Stimulated activated CD8-positive, alpha-beta memory T cell treated with anti-CD3 and anti-CD28 coated beads, Interleukin-15, amount 100 ng/mL, for 48 hours (primary cell): Measurements from ENCODE around the gene VAMP1.
"Not testable (repeated sequence)": the region's sequence is repeated elsewhere in the genome, so short reads cannot be mapped to it uniquely, and the experiment has no call there.

ENCODE experiments used
- DNase-seq, 2 donors: peaks; one replicate each; pipeline ENCODE4 v3.0.0-alpha.2; 2020; ENCODE audit warnings: low read depth in 2 of 2

VAMP1 gene, protein sequence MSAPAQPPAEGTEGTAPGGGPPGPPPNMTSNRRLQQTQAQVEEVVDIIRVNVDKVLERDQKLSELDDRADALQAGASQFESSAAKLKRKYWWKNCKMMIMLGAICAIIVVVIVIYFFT

GRCh38 chr12:6470375-6471163 is at the start of gene VAMP1:
TSS of gene VAMP1 (minus strand) at chr12:6470677. CDS start at chr12:6470531, 146 bp downstream.
- DNase-seq: peak; percentile 97

- DNase-seq: no peak
Observed at GRCh38 chr12:6520186-6520585, 49.7 kb upstream of the VAMP1 start.

DNA sequence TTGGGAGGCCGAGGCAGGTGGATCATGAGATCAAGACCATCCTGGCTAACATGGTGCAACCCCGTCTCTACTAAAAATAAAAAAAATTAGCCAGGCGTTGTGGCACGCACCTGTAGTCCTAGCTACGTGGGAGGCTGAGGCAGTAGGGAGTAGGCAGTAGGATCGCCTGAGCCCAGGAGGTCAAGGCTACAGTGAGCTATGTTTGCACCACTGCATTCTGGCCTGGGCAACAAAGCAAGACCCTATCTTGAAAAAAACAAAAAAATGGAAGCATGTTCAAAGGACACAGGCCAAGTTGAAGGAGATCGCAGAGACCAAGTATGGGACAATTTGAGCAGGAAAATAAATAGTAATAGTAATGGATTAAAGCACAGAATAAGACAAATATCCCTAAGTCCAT is 37.6 kb upstream of the VAMP1 start:
- DNase-seq: no peak

GRCh38 chr12:6507102-6507998 is 36.9 kb upstream of the VAMP1 start:
- no peak for DNase-seq

DNA sequence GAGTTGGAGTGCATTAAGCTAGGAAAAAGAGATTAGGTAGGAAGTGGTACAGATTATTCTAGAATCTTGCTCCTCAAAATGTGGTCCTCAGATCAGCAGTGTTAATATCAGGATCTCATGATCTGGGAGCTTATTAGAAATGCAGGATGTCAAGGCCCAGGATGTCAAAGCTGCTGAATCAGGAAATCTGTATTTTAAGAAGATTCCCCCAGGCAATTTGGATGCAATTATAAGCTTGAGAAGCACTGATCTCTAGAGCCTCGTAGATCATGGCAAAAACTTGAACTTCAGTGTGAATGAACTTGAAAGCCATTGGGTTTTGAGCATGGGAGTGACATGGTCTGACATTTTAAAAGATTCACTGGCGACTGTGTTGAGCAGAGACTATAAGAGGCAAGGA is 30.0 kb upstream of the VAMP1 start:
- DNase-seq: no peak

GRCh38 chr12:6497291-6497690 is 26.8 kb upstream of the VAMP1 start:
- DNase-seq: not testable (repeated sequence)

DNA sequence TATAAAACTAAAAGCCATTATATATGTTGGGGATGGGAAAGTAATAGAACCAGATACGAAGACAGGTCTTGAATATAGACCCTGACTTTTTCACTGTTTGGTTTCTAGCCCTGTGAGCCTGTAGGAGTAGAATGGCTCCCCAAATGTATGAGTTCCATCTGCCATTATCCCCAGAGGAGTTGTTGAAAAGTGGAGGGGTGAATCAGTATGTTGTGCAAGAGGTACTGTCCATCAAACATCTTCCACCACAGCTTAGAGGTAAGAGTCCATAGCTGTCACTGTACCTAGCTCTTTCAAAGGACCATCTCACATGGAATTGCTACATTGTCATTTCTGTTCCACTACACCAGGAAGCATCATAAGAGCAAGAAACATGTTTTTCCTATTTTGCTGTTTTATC is 24.5 kb upstream of the VAMP1 start:
- no peak for DNase-seq

DNA sequence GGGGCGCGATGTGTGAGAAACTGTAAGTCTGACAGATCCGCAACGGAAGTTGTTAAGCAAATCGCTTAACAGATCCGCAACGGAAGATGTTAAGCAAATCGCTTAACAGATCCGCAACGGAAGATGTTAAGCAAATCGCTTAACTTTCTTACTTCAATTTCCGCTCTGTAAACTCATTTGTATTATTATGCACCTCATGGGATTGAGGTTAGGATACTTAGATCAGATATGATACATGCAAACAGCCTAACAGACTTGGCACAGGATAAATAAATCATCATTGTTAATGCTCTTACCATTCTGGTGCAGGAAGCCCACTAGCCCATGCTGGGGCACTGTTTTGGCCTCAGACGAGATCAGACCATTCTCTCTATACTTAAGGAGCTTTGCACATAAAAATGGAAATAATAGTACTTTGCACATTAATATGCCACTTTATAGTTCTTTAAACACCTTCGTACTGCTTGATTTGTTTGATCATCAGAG is 23.8 kb upstream of the VAMP1 start:
- DNase-seq: no peak

DNA sequence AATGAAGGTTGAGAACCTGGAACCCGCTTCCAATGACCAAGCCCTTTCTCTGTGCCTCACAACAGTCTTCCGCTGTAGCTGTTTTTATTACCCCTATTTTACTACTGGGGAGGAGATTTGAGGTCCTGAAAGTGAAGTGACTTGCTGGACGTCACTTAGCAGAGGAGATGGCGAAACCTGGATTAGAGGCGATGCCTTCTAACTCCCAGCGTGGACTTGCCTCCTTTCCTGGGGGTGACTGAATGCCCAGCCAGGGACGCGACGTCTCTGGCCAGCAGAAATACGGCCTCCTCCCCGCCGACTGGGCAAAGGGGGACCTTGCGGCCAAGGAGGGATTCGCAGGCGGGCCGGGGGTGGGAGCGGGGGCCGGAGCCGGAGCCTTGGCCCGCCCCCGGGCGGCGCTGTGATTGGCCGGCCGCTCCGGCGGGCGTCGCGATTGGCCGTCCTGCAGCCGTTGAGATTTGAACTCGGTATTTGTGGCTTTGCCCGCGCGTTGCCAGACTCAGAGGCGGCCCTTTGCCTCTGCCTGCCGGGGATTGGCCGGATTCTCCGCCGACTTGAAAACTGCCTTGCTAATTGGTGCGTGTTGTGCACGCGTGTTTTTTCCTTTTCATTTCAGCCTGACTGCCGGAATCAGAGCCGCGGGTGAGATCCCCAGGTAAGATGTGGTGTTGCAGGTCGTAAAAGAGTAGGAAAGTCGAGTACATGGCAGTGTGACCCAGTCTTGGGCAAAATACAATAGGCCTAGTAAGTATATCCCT is 23.2 kb upstream of the VAMP1 start, which contains the start of gene NCAPD2:
Gene NCAPD2 (plus strand): TSS at position 606 of the 761 bp plus-strand sequence. CDS start 997 bp downstream, outside the sequence.
- peak; percentile 93 to 95 for DNase-seq

DNA sequence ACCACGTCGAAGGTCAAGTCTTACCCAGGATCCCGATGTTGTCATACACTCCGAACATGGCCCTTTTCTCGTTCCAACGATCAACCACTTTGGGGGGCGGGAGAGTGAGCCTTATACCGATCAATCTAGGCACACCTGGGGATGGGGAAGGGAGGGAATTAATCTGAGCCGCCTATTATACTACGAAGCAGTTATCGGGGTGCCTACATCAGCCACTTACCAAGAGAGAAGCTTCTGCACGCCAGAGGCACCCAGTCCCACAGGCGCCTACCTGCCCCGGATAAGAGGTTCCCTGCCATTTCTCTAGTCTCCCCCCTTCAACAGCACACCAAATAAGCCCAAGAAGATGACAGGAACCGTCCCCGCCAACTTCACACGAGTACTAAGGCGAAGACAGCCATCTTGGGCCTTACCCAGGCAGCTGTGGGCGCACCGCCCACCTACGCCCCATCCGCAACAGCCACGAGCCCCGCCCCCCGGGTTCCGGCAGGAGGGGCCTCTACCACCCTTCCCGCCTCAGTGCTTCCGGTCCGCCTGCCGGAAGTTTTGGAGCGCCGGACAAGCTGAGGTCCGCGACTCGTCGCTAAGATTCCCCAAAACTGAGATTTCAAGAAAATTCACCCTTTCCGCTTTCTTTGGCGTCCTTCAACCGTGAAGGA is 22.5 kb upstream of the VAMP1 start, which contains the start of gene MRPL51:
Gene MRPL51 (minus strand): TSS at position 425 of the 659 bp plus-strand sequence. CDS start 126 bp downstream, at position 299.
- peak; percentile 97 to 98 for DNase-seq

- DNase-seq: not testable (repeated sequence)
Observed at GRCh38 chr12:6490673-6491072, 20.2 kb upstream of the VAMP1 start.

DNA sequence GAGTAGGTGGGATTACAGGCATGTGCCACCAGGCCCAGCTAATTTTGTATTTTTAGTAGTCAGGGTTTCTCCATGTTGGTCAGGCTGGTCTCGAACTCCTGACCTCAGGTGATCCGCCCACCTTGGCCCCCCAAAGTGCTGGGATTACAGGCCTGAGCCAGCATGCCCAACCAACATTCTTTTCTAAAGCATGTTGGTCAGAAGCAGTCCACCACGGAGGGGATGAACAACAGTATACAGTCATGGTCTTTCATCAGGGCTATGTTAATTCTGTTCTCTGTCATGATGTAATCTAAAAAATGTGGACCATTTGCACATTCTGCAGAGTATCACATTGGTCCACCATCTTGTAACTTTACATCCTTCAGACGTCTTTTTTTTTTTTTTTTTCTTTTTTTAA is 19.0 kb upstream of the VAMP1 start:
- DNase-seq: no peak

DNA sequence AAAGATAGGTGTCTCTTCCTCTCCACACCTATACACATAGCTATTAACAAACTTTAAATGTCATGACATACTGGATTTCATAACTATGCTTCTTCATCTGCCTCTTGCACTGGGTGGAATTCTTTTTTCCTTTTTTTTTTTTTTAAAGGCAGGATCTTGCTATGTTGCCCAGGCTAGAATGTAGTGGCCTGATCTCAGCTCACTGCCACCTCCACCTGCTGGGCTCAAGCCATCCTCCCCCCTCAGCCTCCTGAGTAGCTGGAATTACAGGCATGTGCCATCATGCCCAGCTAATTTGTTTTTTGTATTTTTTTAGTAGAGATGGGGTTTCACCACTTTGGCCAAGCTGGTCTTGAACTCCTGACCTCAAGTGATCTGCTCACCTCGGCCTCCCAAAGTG is 17.8 kb upstream of the VAMP1 start:
- DNase-seq: no peak

- no peak for DNase-seq
Observed at GRCh38 chr12:6478416-6478815, 7.9 kb upstream of the VAMP1 start.

GRCh38 chr12:6477601-6478377 is 7.3 kb upstream of the VAMP1 start:
- DNase-seq: not testable (repeated sequence)

GRCh38 chr12:6476489-6476888 is 6.0 kb upstream of the VAMP1 start:
- DNase-seq: no peak

- not testable (repeated sequence) for DNase-seq
Observed at GRCh38 chr12:6475233-6475975, 4.9 kb upstream of the VAMP1 start.

DNA sequence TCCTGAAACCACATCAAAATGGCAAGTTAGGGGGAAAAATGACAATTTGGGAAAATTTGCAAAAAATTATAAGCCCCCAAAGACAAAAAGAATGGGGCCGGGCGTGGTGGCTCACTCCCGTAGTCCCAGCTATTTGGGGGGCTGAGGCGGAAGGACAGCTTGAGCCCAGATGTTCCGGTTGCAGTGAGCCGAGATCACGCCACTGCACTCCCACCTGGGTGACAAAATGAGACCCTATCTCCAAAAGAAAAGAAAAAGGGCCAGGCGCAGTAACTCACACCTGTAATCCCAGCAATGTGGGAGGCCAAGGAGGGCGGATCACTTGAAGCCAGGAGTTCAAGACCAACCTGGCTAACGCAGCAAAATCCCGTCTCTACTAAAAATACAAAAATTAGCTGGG is 2.0 kb upstream of the VAMP1 start:
- DNase-seq: no peak

DNA sequence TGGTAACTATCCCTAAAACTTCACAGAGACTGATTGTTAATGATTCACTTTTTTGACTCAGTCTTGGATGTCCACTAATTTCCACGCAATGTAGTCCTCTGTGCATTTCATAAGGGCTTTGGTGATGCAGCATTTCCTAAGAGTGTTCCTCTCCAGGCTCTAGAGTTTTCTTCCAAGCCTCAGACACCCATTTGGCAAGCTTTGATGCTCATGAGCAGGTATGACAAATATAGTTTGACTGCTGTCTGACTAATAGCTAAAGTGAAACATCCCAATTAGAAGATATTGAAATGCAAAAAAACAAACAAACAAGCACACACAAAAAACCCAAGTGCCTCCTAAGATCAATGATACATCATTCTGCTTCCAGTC is 1.5 kb upstream of the VAMP1 start:
- DNase-seq: no peak
